Loucy (cell line): ENCODE data around the gene ARHGEF10L.

Experiments
- H2AFZ ChIP-seq: fragments of 200-600 bp; sonication (generic); 2 replicates; pipeline ENCODE4 v1.6.0; 2016; ENCODE audit warnings: antibody characterized with exemption, mild to moderate bottlenecking, low read length, moderate library complexity
- H3F3A ChIP-seq: fragments of 200-600 bp; 2 replicates; pipeline ENCODE4 v1.6.0; 2016; ENCODE audit warnings: antibody characterized with exemption, low read depth, mild to moderate bottlenecking
- H3K27me3 ChIP-seq: fragments of 200-600 bp; sonication (generic); 2 replicates; pipeline ENCODE4 v1.6.1; 2014; ENCODE audit warnings: low read length, mild to moderate bottlenecking; ENCODE audit not compliant: insufficient read depth, poor library complexity, severe bottlenecking
- H3K36me3 ChIP-seq: fragments of 200-600 bp; sonication (generic); 2 replicates; pipeline ENCODE4 v1.6.1; 2016; ENCODE audit warnings: low read length; ENCODE audit not compliant: insufficient read depth
- H3K4me1 ChIP-seq: fragments of 200-600 bp; sonication (generic); 2 replicates; pipeline ENCODE4 v1.5.1; 2014; ENCODE audit warnings: low read length, mild to moderate bottlenecking; ENCODE audit not compliant: insufficient read depth, poor library complexity, severe bottlenecking
- H3K4me2 ChIP-seq: fragments of 200-600 bp; sonication (generic); 2 replicates; pipeline ENCODE4 v1.6.0; 2014; ENCODE audit warnings: antibody characterized with exemption, low read length, low read depth, mild to moderate bottlenecking; ENCODE audit not compliant: poor library complexity, severe bottlenecking
- H3K4me3 ChIP-seq: fragments of 200-600 bp; sonication (generic); 2 replicates; pipeline ENCODE4 v1.5.1; 2014; ENCODE audit warnings: low read length, mild to moderate bottlenecking, mixed read lengths; ENCODE audit not compliant: poor library complexity, severe bottlenecking
- H3K79me2 ChIP-seq: fragments of 200-600 bp; sonication (generic); 2 replicates; pipeline ENCODE4 v1.6.1; 2014; ENCODE audit warnings: low read length; ENCODE audit not compliant: insufficient read depth
- H3K9ac ChIP-seq: fragments of 200-600 bp; sonication (generic); 2 replicates; pipeline ENCODE4 v1.6.0; 2014; ENCODE audit warnings: mild to moderate bottlenecking, low read depth, low read length, moderate library complexity; ENCODE audit not compliant: poor library complexity, severe bottlenecking
- H3K9me2 ChIP-seq: fragments of 200-600 bp; sonication (generic); replicated peaks from 2 replicates; pipeline ENCODE4 v1.6.1; 2016; ENCODE audit warnings: low read depth, low read length, mixed read lengths
- H3K9me3 ChIP-seq: fragments of 200-600 bp; sonication (generic); 2 replicates; pipeline ENCODE4 v1.6.1; 2014; ENCODE audit warnings: mild to moderate bottlenecking, antibody characterized with exemption, low read length, low read depth; ENCODE audit not compliant: insufficient read depth
- H4K20me1 ChIP-seq: fragments of 200-600 bp; sonication (generic); 2 replicates; pipeline ENCODE4 v1.6.0; 2014; ENCODE audit warnings: antibody characterized with exemption, low read length, mild to moderate bottlenecking; ENCODE audit not compliant: insufficient read depth, poor library complexity, severe bottlenecking
- CTCF ChIP-seq: fragments of 200-600 bp; sonication (generic); conservative IDR thresholded peaks from 2 replicates; pipeline ENCODE4 v1.5.1; 2014; ENCODE audit warnings: mild to moderate bottlenecking, antibody characterized with exemption, low read length
- EZH2phosphoT487 ChIP-seq: fragments of 200-600 bp; IDR thresholded peaks from 2 replicates; pipeline ENCODE4 v1.6.1; 2018; ENCODE audit warnings: antibody characterized with exemption, mild to moderate bottlenecking, moderate library complexity, borderline replicate concordance

Gene ARHGEF10L

GRCh38 chr1:17735348-17735747 lies 195.8 kb downstream of the ARHGEF10L start:
- Histone ChIP-seq H4K20me1 (no peaks in the 10 kb centered on the region), H3K9ac (no peak overlapping the region), H3K9me3 (no peaks in the 10 kb centered on the region), H3K4me2 (no peak overlapping the region), H3K4me3 (no peak overlapping the region), H3K4me1 (no peaks in the 10 kb centered on the region), H3K36me3 (no peaks in the 10 kb centered on the region), H3K9me2 (no peaks in the 10 kb centered on the region), H2AFZ (no peak overlapping the region), H3F3A (no peaks in the 10 kb centered on the region), H3K27me3 (no peaks in the 10 kb centered on the region), H3K79me2 (no peaks in the 10 kb centered on the region)
- TF ChIP-seq CTCF (no peak), EZH2phosphoT487 (no peak)

GRCh38 chr1:17735793-17736192 lies 196.3 kb downstream of the ARHGEF10L start:
- Histone ChIP-seq H3F3A (no peaks in the 10 kb centered on the region), H3K4me1 (no peaks in the 10 kb centered on the region), H3K4me2 (no peak overlapping the region), H3K27me3 (no peaks in the 10 kb centered on the region), H3K9ac (no peak overlapping the region), H3K79me2 (no peaks in the 10 kb centered on the region), H3K9me3 (no peaks in the 10 kb centered on the region), H4K20me1 (no peaks in the 10 kb centered on the region), H3K36me3 (no peaks in the 10 kb centered on the region), H2AFZ (no peak overlapping the region), H3K9me2 (no peaks in the 10 kb centered on the region), H3K4me3 (no peak overlapping the region)
- TF ChIP-seq CTCF (no peak), EZH2phosphoT487 (no peak)

- H3K9me2 ChIP-seq, result no peaks in the 10 kb centered on the region
- H3K4me1 ChIP-seq, result no peaks in the 10 kb centered on the region
- no peaks in the 10 kb centered on the region for H4K20me1 ChIP-seq
- H3K79me2 ChIP-seq, result no peaks in the 10 kb centered on the region
- no peak overlapping the region for H3K4me3 ChIP-seq
- no peak overlapping the region for H2AFZ ChIP-seq
- H3K27me3 ChIP-seq, result no peaks in the 10 kb centered on the region
- no peaks in the 10 kb centered on the region; the same call in 1 of the 2 replicates for H3K9me3 ChIP-seq
- no peak overlapping the region for H3K4me2 ChIP-seq
- no peak overlapping the region for H3K9ac ChIP-seq
- no peak for TF ChIP-seq CTCF
- no peak for TF ChIP-seq EZH2phosphoT487
- no peaks in the 10 kb centered on the region for H3F3A ChIP-seq
- no peaks in the 10 kb centered on the region for H3K36me3 ChIP-seq
Measured at GRCh38 chr1:17736625-17737024, 197.1 kb downstream of the ARHGEF10L start.
